Liver (tissue), 9 donors: ENCODE results near the gene DLAT. TPM values are rescaled to one million over a fixed set of nuclear protein-coding genes. Genes with fewer than 3 reads are reported as not detected.
A peak's percentile ranks its signal among the peaks of the same experiment; 100 is the strongest.

Experiments
- DNase-seq: peaks from one replicate; pipeline ENCODE4 v3.0.0-alpha.2; 2017; ENCODE audit warnings: low spot score
- H3K27ac ChIP-seq, 2 donors: one replicate each; pipeline ENCODE4 v1.7.0; 2013; ENCODE audit warnings: inconsistent platforms in 2 of 2, low read length in 2 of 2, control low read depth in 1 of 2, low read depth in 1 of 2, mild to moderate bottlenecking in 1 of 2
- H3K27me3 ChIP-seq, 4 donors: one replicate each; pipeline versions ENCODE4 v1.6.1 to v1.7.0; 2013; ENCODE audit warnings: low read length in 3 of 4, inconsistent platforms in 1 of 4, mild to moderate bottlenecking in 1 of 4, moderate library complexity in 1 of 4; ENCODE audit not compliant: control insufficient read depth in 4 of 4, insufficient read depth in 4 of 4
- H3K36me3 ChIP-seq, 4 donors: one replicate each; pipeline versions ENCODE4 v1.6.1 to v1.7.0; 2013; ENCODE audit warnings: low read length in 3 of 4, mild to moderate bottlenecking in 3 of 4, low read depth in 1 of 4, moderate library complexity in 1 of 4; ENCODE audit not compliant: control insufficient read depth in 4 of 4, insufficient read depth in 3 of 4
- H3K4me1 ChIP-seq, 4 donors: one replicate each; pipeline versions ENCODE4 v1.6.1 to v1.7.0; 2013; ENCODE audit warnings: low read length in 3 of 4, mild to moderate bottlenecking in 3 of 4, moderate library complexity in 1 of 4; ENCODE audit not compliant: control insufficient read depth in 4 of 4, insufficient read depth in 4 of 4
- H3K4me3 ChIP-seq, 3 donors: one replicate each; pipeline versions ENCODE4 v1.6.1 to v1.7.0; 2013; ENCODE audit warnings: low read length in 3 of 3, control low read depth in 1 of 3, low read depth in 1 of 3, mild to moderate bottlenecking in 1 of 3
- H3K9ac ChIP-seq, 2 donors: one replicate each; pipeline ENCODE4 v1.7.0; 2013; ENCODE audit warnings: low read length in 2 of 2, mild to moderate bottlenecking in 2 of 2, moderate library complexity in 2 of 2, control low read depth in 1 of 2, low read depth in 1 of 2
- H3K9me3 ChIP-seq, 4 donors: one replicate each; pipeline versions ENCODE4 v1.6.1 to v1.7.0; 2013; ENCODE audit warnings: low read length in 3 of 4; ENCODE audit not compliant: control insufficient read depth in 4 of 4
- FOXA1 ChIP-seq: IDR thresholded peaks from 2 replicates; pipeline ENCODE4 v1.6.1; 2016; ENCODE audit warnings: antibody characterized with exemption
- FOXA2 ChIP-seq: IDR thresholded peaks from 2 replicates; pipeline ENCODE4 v1.6.1; 2016; ENCODE audit warnings: antibody characterized with exemption
- GABPA ChIP-seq, 2 donors: IDR thresholded peaks in 1 of 2; conservative IDR thresholded peaks in 1 of 2; 2 replicates each; pipeline ENCODE4 v1.6.1; 2016; ENCODE audit warnings: antibody characterized with exemption in 2 of 2, mild to moderate bottlenecking in 1 of 2, moderate library complexity in 1 of 2
- HNF4A ChIP-seq, 2 donors: conservative IDR thresholded peaks; 2 replicates each; pipeline ENCODE4 v1.6.1; 2016; ENCODE audit warnings: antibody characterized with exemption in 2 of 2, mild to moderate bottlenecking in 2 of 2
- HNF4G ChIP-seq: IDR thresholded peaks from 2 replicates; pipeline ENCODE4 v1.6.1; 2016; ENCODE audit warnings: antibody characterized with exemption
- JUND ChIP-seq, 2 donors: IDR thresholded peaks; 2 replicates each; pipeline ENCODE4 v1.6.1; 2016; ENCODE audit warnings: antibody characterized with exemption in 2 of 2
- NR2F2 ChIP-seq: IDR thresholded peaks from 2 replicates; pipeline ENCODE4 v1.6.1; 2016; ENCODE audit warnings: antibody characterized with exemption
- RAD21 ChIP-seq, 2 donors: IDR thresholded peaks; 2 replicates each; pipeline ENCODE4 v1.6.1; 2016; ENCODE audit warnings: antibody characterized with exemption in 2 of 2, mild to moderate bottlenecking in 2 of 2
- RXRA ChIP-seq, 2 donors: IDR thresholded peaks; 2 replicates each; pipeline ENCODE4 v1.6.1; 2017 to 2018; ENCODE audit warnings: antibody characterized with exemption in 2 of 2, mild to moderate bottlenecking in 1 of 2
- TAF1 ChIP-seq: conservative IDR thresholded peaks from 2 replicates; pipeline ENCODE4 v1.6.1; 2016; ENCODE audit warnings: antibody characterized with exemption, mild to moderate bottlenecking
- YY1 ChIP-seq: IDR thresholded peaks from 2 replicates; pipeline ENCODE4 v1.6.1; 2016; ENCODE audit warnings: antibody characterized with exemption, mild to moderate bottlenecking
- WGBS: extraction: QIAGEN DNeasy Blood & Tissue Kit; methylation state at CpG from one replicate; pipeline ENCODE4 v1.1.7; 2013; 5-methylcytosine and 5-hydroxymethylcytosine counted together
- polyA plus RNA-seq, 2 donors: library from polyadenylated mRNA; stranded (reverse) in 1 of 2; unstranded in 1 of 2; fragments of 200-250 nt in 1 of 2; fragments of >200 nt in 1 of 2; fragmentation: Nextera tagmentation in 1 of 2; extraction: Ambion mirVana in 1 of 2; gene quantifications; one replicate each; pipeline versions ENCODE4 v1.2.1 to v1.2.3, GENCODE V29; 2013 to 2015
- total RNA-seq, 2 donors: library from RNA; depleted of rRNA; stranded (reverse); fragments of >200 nt; gene quantifications; one replicate each; pipeline ENCODE4 v1.2.3, GENCODE V29; 2014
- TF ChIP-seq, protein P1 (sequence below): IDR thresholded peaks from 2 replicates; pipeline ENCODE4 v1.6.1; 2016; ENCODE audit warnings: antibody characterized with exemption
- TF ChIP-seq, protein P2 (sequence below): IDR thresholded peaks from 2 replicates; pipeline ENCODE4 v1.6.1; 2016; ENCODE audit warnings: antibody characterized with exemption
- TF ChIP-seq, protein P3 (sequence below): IDR thresholded peaks from 2 replicates; pipeline ENCODE4 v1.6.1; 2016; ENCODE audit warnings: antibody characterized with exemption
- TF ChIP-seq, protein P4 (sequence below): IDR thresholded peaks from 2 replicates; pipeline ENCODE4 v1.6.1; 2016; ENCODE audit warnings: antibody characterized with exemption, mild to moderate bottlenecking
- TF ChIP-seq, protein P5 (sequence below): fragments of 150-350 bp; IDR thresholded peaks from 2 replicates; pipeline ENCODE4 v1.5.1; 2017; ENCODE audit warnings: improper control_type of control experiment, low read depth, low read length; ENCODE audit not compliant: missing input control
- donor health status: healthy.
- donor health status: healthy.
- donor health status: healthy.
- donor health status: healthy.
- donor health status: healthy.

Gene DLAT
- total and polyA plus RNA-seq, 4 donors: 8.8 to 16.3 (median 13.2) TPM

DNA sequence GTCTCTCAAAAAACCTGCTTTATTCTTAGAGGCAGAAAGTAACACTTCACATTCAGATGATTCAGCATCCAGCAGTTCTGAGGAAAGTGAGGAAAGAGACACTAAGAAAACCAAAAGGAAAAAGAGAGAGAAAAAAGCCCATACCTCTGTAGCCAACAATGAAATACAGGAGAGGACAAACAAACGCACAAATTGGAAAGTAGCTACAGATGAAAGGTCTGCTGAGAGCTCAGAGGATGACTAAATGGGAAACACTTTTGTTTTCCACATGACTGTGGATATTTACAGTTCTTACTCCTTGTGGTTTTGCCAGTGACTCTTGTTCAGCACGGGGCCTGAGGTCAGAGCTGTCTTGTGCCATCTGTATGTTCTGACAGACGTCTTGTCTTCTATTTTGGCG lies 57.5 kb downstream of the DLAT start:
- Histone ChIP-seq H3K36me3 (peaks cover 11 to 55% (median 43%) of the 10 kb centered on the region in 4 donors), H3K4me1 (peaks cover 0 to 17% (median 11%) of the 10 kb centered on the region in 4 donors), H3K27me3 (no peaks in the 10 kb centered on the region), H3K9ac (no peak overlapping the region), H3K27ac (no peak overlapping the region), H3K9me3 (no peaks in the 10 kb centered on the region), H3K4me3 (no peak overlapping the region)
- WGBS: 86% methylated on average over 4 of the region's 4 CpGs
- no peak for DNase-seq
- TF ChIP-seq RXRA (IDR thresholded peaks at IDR 0.05) (no peak), JUND (IDR thresholded peaks at IDR 0.05) (no peak), RAD21 (IDR thresholded peaks at IDR 0.05) (no peak), GABPA (IDR thresholded peaks at IDR 0.05 in 1 of 2, conservative IDR thresholded peaks at IDR 0.05 in 1 of 2) (no peak)
- TF ChIP-seq, protein P1, sequence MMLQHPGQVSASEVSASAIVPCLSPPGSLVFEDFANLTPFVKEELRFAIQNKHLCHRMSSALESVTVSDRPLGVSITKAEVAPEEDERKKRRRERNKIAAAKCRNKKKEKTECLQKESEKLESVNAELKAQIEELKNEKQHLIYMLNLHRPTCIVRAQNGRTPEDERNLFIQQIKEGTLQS: no peak
- TF ChIP-seq, protein P2, sequence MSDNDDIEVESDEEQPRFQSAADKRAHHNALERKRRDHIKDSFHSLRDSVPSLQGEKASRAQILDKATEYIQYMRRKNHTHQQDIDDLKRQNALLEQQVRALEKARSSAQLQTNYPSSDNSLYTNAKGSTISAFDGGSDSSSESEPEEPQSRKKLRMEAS: no peak

DNA sequence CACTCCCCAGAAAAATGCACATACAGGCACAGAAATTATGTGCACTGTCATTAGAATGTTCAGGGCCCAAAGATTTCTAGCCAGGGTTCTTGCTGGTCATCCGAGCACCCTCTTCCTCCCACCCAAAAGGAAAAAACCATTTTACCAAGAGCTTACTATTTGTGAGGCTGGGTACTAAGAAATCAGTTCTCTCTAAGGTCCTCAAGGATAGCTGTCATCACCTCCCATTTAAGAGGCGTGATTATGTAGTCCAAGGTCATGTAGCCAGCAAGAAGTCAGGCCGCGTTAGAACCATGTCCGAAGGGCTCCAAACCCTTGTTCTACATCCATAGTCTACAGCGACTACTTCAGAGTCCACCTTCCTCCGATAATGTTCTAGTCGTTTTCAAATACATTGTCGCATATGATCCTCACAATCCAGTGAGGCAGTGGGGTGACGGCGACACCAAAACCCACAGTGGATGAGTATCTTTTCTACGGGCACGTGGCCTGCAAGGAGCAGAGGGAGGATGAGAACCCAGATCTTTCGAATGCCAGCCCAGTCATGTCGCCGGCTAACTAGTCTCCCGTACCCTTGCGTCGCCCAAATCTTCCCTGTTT lies 60.7 kb downstream of the DLAT start:
- H3K9ac ChIP-seq: peak overlapping the region; percentile 39 to 89
- H3K4me1 ChIP-seq: peaks cover 3 to 26% (median 21%) of the 10 kb centered on the region in 4 donors
- H3K4me3 ChIP-seq: peak overlapping the region; percentile 70 to 99 (median 80)
- DNase-seq: no peak
- H3K9me3 ChIP-seq: no peaks in the 10 kb centered on the region
- no peak for TF ChIP-seq RXRA (IDR thresholded peaks at IDR 0.05)
- TF ChIP-seq GABPA (IDR thresholded peaks at IDR 0.05 in 1 of 2, conservative IDR thresholded peaks at IDR 0.05 in 1 of 2): no peak
- TF ChIP-seq, protein P3, sequence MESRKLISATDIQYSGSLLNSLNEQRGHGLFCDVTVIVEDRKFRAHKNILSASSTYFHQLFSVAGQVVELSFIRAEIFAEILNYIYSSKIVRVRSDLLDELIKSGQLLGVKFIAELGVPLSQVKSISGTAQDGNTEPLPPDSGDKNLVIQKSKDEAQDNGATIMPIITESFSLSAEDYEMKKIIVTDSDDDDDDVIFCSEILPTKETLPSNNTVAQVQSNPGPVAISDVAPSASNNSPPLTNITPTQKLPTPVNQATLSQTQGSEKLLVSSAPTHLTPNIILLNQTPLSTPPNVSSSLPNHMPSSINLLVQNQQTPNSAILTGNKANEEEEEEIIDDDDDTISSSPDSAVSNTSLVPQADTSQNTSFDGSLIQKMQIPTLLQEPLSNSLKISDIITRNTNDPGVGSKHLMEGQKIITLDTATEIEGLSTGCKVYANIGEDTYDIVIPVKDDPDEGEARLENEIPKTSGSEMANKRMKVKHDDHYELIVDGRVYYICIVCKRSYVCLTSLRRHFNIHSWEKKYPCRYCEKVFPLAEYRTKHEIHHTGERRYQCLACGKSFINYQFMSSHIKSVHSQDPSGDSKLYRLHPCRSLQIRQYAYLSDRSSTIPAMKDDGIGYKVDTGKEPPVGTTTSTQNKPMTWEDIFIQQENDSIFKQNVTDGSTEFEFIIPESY: no peak
- H3K27ac ChIP-seq: peak overlapping the region; percentile 50 to 58
- H3K27me3 ChIP-seq: no peaks in the 10 kb centered on the region
- 5% methylated on average over 19 of the region's 19 CpGs for WGBS
- H3K36me3 ChIP-seq: peaks cover 10 to 50% (median 41%) of the 10 kb centered on the region in 4 donors

DNA sequence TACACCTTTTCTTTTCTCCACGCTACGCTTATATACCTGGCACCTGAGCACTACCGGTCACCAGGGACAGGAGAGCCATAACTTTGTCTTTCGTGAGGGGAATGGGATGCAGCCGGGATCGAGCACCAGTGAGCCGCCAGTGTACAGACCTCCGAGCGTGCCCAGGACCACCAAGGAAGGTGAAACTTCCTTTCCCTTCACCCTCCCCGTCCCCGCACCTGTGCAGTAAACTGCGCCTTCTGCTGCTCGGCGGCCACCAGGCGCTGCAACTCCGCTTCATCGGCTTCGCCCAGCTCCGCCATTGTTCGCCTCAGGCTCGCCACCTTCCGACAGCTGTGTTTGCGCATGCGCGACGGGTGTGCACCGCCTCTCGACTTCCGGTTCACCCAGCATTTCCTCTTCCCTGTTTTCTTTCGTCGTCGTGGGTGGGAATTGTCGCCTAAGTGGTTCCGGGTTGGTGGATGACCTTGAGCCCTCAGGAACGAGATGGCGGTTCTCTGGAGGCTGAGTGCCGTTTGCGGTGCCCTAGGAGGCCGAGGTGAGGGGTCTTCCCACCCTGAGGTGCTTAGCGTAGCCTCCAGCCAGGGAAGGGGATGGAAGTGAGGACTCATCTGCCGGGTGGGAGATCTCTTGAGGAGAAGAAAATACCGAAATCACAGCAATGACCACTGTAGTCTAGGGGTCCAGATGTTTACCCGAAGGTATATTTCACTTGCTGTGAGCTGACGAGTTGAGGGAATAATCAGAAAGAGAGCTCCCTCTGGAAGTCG lies 61.4 kb downstream of the DLAT start, which contains the start of the genes SDHD and TIMM8B:
SDHD (plus strand) TSS at position 452 of the 770 bp plus-strand sequence; CDS start at position 487, 35 bp downstream.
TIMM8B (minus strand) TSS at position 335 of the 770 bp plus-strand sequence; CDS start at position 302, 33 bp downstream.
- no peaks in the 10 kb centered on the region for H3K9me3 ChIP-seq
- peaks cover 10 to 54% (median 45%) of the 10 kb centered on the region in 4 donors for H3K36me3 ChIP-seq
- DNase-seq: peak; percentile 92
- WGBS: under 1% methylated on average over 45 of the region's 45 CpGs
- peak within 1 kb of the TSS; percentile 70 to 99 (median 80) for H3K4me3 ChIP-seq
- H3K9ac ChIP-seq: peak within 1 kb of the TSS; percentile 89 to 97
- H3K27me3 ChIP-seq: no peaks in the 10 kb centered on the region
- H3K27ac ChIP-seq: peak within 1 kb of the TSS; percentile 50 to 58
- peaks cover 3 to 26% (median 21%) of the 10 kb centered on the region in 4 donors for H3K4me1 ChIP-seq
- peak; percentile 20 for TF ChIP-seq FOXA2
- TF ChIP-seq, protein P4, sequence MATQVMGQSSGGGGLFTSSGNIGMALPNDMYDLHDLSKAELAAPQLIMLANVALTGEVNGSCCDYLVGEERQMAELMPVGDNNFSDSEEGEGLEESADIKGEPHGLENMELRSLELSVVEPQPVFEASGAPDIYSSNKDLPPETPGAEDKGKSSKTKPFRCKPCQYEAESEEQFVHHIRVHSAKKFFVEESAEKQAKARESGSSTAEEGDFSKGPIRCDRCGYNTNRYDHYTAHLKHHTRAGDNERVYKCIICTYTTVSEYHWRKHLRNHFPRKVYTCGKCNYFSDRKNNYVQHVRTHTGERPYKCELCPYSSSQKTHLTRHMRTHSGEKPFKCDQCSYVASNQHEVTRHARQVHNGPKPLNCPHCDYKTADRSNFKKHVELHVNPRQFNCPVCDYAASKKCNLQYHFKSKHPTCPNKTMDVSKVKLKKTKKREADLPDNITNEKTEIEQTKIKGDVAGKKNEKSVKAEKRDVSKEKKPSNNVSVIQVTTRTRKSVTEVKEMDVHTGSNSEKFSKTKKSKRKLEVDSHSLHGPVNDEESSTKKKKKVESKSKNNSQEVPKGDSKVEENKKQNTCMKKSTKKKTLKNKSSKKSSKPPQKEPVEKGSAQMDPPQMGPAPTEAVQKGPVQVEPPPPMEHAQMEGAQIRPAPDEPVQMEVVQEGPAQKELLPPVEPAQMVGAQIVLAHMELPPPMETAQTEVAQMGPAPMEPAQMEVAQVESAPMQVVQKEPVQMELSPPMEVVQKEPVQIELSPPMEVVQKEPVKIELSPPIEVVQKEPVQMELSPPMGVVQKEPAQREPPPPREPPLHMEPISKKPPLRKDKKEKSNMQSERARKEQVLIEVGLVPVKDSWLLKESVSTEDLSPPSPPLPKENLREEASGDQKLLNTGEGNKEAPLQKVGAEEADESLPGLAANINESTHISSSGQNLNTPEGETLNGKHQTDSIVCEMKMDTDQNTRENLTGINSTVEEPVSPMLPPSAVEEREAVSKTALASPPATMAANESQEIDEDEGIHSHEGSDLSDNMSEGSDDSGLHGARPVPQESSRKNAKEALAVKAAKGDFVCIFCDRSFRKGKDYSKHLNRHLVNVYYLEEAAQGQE: peak; percentile 36
- no peak for TF ChIP-seq TAF1
- TF ChIP-seq, protein P2: peak; percentile 78
- peak; percentile 98 for TF ChIP-seq YY1
- TF ChIP-seq FOXA1: no peak
- TF ChIP-seq, protein P5, sequence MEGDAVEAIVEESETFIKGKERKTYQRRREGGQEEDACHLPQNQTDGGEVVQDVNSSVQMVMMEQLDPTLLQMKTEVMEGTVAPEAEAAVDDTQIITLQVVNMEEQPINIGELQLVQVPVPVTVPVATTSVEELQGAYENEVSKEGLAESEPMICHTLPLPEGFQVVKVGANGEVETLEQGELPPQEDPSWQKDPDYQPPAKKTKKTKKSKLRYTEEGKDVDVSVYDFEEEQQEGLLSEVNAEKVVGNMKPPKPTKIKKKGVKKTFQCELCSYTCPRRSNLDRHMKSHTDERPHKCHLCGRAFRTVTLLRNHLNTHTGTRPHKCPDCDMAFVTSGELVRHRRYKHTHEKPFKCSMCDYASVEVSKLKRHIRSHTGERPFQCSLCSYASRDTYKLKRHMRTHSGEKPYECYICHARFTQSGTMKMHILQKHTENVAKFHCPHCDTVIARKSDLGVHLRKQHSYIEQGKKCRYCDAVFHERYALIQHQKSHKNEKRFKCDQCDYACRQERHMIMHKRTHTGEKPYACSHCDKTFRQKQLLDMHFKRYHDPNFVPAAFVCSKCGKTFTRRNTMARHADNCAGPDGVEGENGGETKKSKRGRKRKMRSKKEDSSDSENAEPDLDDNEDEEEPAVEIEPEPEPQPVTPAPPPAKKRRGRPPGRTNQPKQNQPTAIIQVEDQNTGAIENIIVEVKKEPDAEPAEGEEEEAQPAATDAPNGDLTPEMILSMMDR: peak; percentile 5
- TF ChIP-seq HNF4A (conservative IDR thresholded peaks at IDR 0.05): peak; percentile 29 to 33
- no peak for TF ChIP-seq JUND (IDR thresholded peaks at IDR 0.05)
- peak; percentile 97 to 100 for TF ChIP-seq GABPA (IDR thresholded peaks at IDR 0.05 in 1 of 2, conservative IDR thresholded peaks at IDR 0.05 in 1 of 2)
- peak; percentile 61 for TF ChIP-seq NR2F2
- TF ChIP-seq, protein P1: no peak
- peak; percentile 51 to 53 for TF ChIP-seq RXRA (IDR thresholded peaks at IDR 0.05)
- TF ChIP-seq HNF4G: no peak
